Measurements from ENCODE around the gene LRRC57. TPM values are rescaled to one million over a fixed set of nuclear protein-coding genes. Genes with fewer than 3 reads are reported as not detected.

LRRC57 gene
- total and polyA plus RNA-seq, 3 donors from 2014 or later = 15.5 to 35.4 (median 26.7) TPM

- H3K27ac ChIP-seq = peak overlapping the region; percentile 94 to 97
- H3K4me3 ChIP-seq = peak overlapping the region; percentile 78 to 95
- peak; percentile 76 for DNase-seq
- no peaks in the 10 kb centered on the region for H3K9me3 ChIP-seq
- WGBS, 2 donors = 0 to 2% methylated on average over 10 of the region's 10 CpGs
- intact Hi-C loops (cut with DNase I; ENCODE audit: low total_unique reads) = no loop called here
- TF ChIP-seq CTCF (IDR thresholded peaks at IDR 0.05) = no peak
- TF ChIP-seq POLR2A (IDR thresholded peaks at IDR 0.05) = no peak
- H3K36me3 ChIP-seq (ENCODE audit: low read depth, missing control alignments) = no peaks in the 10 kb centered on the region
- no peaks in the 10 kb centered on the region for H3K27me3 ChIP-seq
- H3K4me1 ChIP-seq = peaks cover 22% of the 10 kb centered on the region
Measured at GRCh38 chr15:42494998-42495360, 53.6 kb downstream of the LRRC57 start.

GRCh38 chr15:42493679-42494078 lies 54.9 kb downstream of the LRRC57 start:
- TF ChIP-seq CTCF (IDR thresholded peaks at IDR 0.05) (no peak), POLR2A (IDR thresholded peaks at IDR 0.05) (no peak)
- H3K4me1 ChIP-seq = peaks cover 18% of the 10 kb centered on the region

GRCh38 chr15:42491539-42492225 lies 56.9 kb downstream of the LRRC57 start:
- Histone ChIP-seq H3K27ac (peak overlapping the region; percentile 93 to 97), H3K36me3 (ENCODE audit: low read depth, missing control alignments) (no peaks in the 10 kb centered on the region), H3K9me3 (no peaks in the 10 kb centered on the region), H3K4me1 (peaks cover 12% of the 10 kb centered on the region), H3K27me3 (no peaks in the 10 kb centered on the region), H3K4me3 (peak overlapping the region; percentile 76 to 83)
- no peak for TF ChIP-seq POLR2A (IDR thresholded peaks at IDR 0.05)
- TF ChIP-seq CTCF (IDR thresholded peaks at IDR 0.05) = no peak
- 52 to 58% methylated on average over 18 of the region's 18 CpGs for WGBS, 2 donors
- intact Hi-C loops (cut with DNase I; ENCODE audit: low total_unique reads) = no loop called here
- no peak for DNase-seq

More at GRCh38 chr15:42493679-42494078, 54.9 kb downstream of the LRRC57 start:
- intact Hi-C loops (cut with DNase I; ENCODE audit: low total_unique reads) = no loop called here
- Histone ChIP-seq H3K36me3 (ENCODE audit: low read depth, missing control alignments) (no peaks in the 10 kb centered on the region), H3K4me3 (no peak overlapping the region), H3K27me3 (no peaks in the 10 kb centered on the region), H3K27ac (peak overlapping the region in 1 of 2 donors; percentile 94), H3K9me3 (no peaks in the 10 kb centered on the region)
- WGBS, 2 donors = 85 to 88% methylated on average over 1 of the region's 1 CpG
- no peak for DNase-seq

GRCh38 chr15:42490671-42491538 lies 57.7 kb downstream of the LRRC57 start, which contains the start of gene ZNF106:
TSS of gene ZNF106 (minus strand) at chr15:42491141. CDS start at chr15:42472289, 18,852 bp downstream.
- Histone ChIP-seq H3K27ac (peak within 1 kb of the TSS; percentile 93 to 97), H3K4me1 (peaks cover 12% of the 10 kb centered on the region), H3K36me3 (ENCODE audit: low read depth, missing control alignments) (no peaks in the 10 kb centered on the region), H3K9me3 (no peaks in the 10 kb centered on the region), H3K27me3 (no peaks in the 10 kb centered on the region), H3K4me3 (peak within 1 kb of the TSS; percentile 76 to 83)
- TF ChIP-seq POLR2A (IDR thresholded peaks at IDR 0.05) (peak; percentile 53), CTCF (IDR thresholded peaks at IDR 0.05) (no peak)
- intact Hi-C loops (cut with DNase I; ENCODE audit: low total_unique reads) = no loop called here
- WGBS, 2 donors = 1% methylated on average over 32 to 50 of the region's 51 CpGs
- peak; percentile 85 for DNase-seq

Data from testis (tissue), 3 donors.